ENCODE results near the gene GABARAP.

GABARAP gene

DNA sequence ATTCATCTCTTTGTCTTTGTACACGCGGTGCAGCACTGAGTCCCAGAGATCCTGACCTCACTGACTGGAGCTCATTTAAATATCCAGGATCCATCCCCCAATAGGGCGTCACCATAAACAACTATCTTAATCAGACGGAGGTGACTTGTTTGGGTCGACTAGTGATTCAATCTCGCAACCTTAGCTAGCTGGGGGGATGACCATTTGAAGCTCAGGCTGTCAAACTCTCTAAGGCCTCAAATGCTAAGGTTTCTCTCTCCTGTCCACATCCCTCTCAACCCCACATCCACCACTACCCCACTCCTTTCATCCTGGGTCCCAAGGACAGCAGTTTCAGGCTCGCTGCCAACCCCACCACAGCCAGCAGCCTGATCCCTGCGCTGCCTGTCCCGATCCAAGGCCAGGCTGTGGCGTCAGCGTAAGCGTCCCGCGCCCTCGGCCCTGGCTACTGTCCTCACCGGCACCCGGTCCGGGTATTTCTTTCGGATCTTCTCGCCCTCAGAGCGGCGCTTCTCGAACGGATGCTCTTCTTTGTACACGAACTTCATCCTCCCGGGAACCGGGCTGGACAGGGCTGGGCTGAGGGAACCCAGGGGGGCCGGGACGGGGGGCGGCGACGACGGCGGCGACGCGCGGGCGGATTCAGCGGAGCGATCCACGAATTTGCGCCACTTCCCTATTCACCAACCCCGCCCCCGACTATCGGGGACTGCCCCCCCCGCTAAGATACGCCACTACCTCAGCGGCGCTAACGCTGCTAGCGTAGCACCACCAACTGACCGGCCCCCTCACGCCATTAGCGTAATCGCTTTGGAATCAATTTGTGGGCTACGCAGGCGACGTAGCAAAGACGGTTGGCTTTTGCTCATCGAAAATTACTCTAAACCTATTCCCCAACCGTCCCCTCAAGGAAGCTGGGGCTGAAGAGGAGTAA, at the start of gene GABARAP:
TSS of gene GABARAP (minus strand) at position 667 of the 934 bp plus-strand sequence. CDS start at position 548, 119 bp downstream.
- DNase-seq (ENCODE audit: low read depth in 2 of 3, low spot score in 1 of 3), result peak; percentile 85 to 96 (median 89)

- no peak for DNase-seq (ENCODE audit: low read depth in 2 of 3, low spot score in 1 of 3)
Observed at GRCh38 chr17:7290685-7291084, 48.4 kb upstream of the GABARAP start.

- DNase-seq (ENCODE audit: low read depth in 2 of 3, low spot score in 1 of 3), result no peak
Observed at GRCh38 chr17:7290166-7290565, 47.9 kb upstream of the GABARAP start.

DNA sequence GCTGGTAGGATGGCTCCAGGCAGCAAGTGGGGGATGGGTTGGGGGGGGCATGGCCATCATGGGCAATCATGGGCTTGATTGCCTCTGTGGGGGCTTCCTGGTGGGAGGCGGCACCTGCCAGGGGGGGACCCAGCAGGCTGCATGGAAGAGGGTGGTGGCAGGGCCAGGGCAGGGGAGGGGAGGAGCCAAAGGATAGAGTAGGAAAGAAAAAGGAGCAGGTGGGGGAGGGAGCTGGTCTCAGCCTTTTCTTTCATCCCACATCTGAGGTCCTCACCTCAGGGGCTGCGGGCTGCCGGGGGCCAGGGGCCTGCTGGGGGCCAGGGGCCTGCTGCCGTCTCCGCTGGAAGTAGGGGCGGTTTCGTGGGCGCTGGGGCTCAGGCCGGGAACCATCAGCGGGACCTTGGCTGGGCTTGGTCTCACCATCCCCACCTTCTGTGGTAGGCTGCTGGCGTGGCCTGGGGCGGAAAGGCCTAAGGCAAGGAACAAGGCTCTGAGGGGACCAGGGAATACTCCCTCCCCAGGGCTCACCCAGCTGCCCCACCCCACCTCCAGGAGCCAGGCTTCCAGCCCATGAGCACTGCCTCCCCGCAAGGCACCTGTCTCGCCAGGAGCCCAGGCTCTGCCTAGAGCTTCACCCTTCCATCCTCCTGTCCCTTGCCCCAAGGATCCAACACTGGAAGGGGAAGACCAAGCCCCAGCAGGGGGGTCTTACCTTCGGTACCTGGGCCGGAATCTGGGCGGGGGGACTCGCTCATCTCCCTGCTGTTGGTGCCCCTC, 47.2 kb upstream of the GABARAP start:
- DNase-seq (ENCODE audit: low read depth in 2 of 3, low spot score in 1 of 3), result no peak

DNA sequence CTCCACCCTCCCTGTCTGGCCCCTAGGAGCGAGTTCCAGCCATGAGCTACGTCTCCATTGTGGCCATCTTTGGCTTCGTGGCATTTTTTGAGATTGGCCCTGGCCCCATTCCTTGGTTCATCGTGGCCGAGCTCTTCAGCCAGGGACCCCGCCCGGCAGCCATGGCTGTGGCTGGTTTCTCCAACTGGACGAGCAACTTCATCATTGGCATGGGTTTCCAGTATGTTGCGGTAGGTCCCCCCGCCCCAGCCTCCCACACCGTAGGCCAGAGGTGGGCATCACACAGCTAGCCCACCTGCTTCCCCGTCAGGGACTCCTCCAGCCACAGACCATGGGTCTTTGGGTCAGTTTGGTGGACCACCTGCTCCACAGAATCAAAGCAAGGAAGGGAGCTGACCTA, 43.4 kb upstream of the GABARAP start:
- DNase-seq (ENCODE audit: low read depth in 2 of 3, low spot score in 1 of 3), result no peak

DNA sequence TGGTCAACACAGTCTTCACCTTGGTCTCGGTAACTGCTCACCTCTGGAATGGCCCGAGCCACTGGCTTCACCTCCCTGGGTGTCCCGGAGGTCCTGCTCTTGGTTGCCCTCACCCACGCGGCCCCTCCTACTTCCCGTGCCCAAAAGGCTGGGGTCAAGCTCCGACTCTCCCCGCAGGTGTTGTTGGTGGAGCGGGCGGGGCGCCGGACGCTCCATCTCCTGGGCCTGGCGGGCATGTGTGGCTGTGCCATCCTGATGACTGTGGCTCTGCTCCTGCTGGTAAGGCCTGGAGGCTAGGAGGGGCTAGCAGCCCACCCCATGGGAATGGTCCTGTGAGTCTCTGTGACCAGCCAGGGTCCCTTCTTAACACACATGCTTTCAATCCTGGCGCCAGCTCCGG, 42.7 kb upstream of the GABARAP start:
- DNase-seq (ENCODE audit: low read depth in 2 of 3, low spot score in 1 of 3), result no peak

DNA sequence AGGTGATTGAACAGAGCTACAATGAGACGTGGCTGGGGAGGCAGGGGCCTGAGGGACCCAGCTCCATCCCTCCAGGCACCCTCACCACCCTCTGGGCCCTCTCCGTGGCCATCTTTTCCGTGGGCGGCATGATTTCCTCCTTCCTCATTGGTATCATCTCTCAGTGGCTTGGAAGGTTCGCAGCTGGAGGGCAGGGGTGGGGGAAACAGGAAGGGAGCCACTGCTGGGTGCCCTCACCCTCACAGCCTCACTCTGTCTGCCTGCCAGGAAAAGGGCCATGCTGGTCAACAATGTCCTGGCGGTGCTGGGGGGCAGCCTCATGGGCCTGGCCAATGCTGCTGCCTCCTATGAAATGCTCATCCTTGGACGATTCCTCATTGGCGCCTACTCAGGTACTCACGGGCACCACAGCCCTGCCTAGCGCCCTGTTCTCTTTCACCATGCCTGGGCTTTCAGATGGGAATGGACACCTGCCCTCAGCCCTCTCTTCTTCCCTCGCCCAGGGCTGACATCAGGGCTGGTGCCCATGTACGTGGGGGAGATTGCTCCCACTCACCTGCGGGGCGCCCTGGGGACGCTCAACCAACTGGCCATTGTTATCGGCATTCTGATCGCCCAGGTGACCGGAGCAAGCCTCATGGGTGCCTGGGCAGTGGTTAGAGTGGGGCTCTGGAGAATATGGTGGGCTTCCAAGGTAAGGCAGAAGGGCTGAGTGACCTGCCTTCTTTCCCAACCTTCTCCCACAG, 41.4 kb upstream of the GABARAP start:
- DNase-seq (ENCODE audit: low read depth in 2 of 3, low spot score in 1 of 3), result no peak

DNA sequence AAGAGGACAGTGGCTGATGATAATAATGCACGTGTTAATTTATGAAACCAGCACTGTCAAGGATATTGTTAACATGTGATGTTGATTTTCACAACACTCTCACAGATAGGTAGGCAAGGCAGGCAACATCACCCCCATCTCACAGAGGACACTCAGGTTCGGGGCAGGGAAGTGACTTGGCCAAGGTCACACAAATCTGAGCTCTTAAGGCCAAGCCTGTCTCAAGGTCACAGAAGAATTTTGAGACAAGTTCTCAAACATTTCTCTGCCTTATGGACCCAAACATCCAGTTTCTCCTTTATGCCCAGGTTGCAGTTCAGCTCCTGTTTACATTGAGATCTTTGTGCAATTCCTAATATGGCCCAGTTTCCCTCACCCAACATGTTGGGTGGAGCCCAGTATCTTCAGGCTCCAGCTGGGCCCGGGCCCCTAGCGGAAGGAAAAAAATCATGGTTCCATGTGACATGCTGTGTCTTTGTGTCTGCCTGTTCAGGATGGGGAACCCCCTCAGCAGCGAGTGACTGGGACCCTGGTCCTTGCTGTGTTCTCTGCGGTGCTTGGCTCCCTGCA, 40.6 kb upstream of the GABARAP start:
- DNase-seq (ENCODE audit: low read depth in 2 of 3, low spot score in 1 of 3), result no peak

DNA sequence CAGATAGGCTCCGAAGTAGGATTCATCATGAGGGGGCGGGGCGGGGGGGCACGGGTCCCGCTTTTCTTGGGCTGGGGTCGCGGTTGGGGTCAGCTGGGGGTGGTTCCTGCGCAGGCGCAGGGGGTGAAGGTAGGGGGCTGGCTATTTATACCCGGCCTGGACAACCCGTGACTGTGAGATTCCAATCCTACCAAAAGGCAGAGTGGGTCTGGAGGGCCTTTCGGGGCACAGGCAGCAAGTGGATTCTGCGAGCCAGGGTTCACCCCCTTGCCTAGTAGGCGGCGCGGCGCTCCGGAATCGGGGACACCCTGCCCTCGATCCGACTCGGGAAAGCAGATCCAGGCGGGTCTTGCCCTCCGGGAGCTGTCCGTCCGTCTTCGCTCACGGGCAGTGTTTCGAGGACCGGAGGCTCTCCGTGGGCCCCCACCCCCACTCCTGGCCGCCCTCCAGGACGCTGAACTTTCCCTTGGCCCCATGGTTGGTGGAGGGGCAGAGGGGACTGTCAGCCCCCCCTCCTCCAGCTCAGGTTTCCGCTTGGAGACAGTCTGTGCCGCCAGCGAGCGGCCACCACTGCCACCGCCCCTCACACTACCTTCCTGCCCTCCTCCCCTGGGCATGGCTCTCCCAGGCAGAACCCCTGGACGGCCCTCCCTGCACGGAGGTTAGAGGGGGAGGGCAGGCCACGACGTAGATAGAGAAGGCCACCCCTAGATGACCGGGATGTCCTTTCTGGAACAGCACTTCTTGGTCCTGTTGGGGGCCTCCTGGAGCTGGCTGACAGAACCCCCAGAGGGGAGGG, 39.9 kb upstream of the GABARAP start:
- no peak for DNase-seq (ENCODE audit: low read depth in 2 of 3, low spot score in 1 of 3)

GRCh38 chr17:7281074-7281952, 39.1 kb upstream of the GABARAP start, which contains the start of gene SLC2A4:
Gene SLC2A4 (plus strand): TSS chr17:7281718. CDS start chr17:7281935, 217 bp downstream.
- DNase-seq (ENCODE audit: low read depth in 2 of 3, low spot score in 1 of 3), result peak; percentile 86 to 92 (median 87)

GRCh38 chr17:7280519-7281073, 38.3 kb upstream of the GABARAP start:
- peak; percentile 77 to 86 (median 78) for DNase-seq (ENCODE audit: low read depth in 2 of 3, low spot score in 1 of 3)

DNA sequence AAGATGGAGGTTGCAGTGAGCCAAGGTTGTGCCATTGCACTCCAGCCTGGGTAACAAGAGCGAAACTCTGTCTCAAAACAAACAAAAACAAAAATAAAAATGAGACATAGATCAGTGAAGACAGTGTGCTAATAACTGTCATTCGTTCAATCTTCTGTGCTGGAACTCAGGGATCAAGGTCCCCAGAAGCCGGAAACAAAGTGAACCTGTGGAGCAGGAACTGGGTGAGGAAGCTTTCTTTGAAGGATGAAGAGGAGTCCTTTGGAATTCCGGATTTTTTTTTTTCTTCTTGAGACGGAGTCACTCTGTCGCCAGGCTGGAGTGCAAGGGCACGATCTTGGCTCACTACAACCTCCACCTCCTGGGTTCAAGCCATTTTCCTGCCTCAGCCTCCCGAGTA, 37.2 kb upstream of the GABARAP start:
- DNase-seq (ENCODE audit: low read depth in 2 of 3, low spot score in 1 of 3), result no peak

GRCh38 chr17:7266784-7267183, 24.5 kb upstream of the GABARAP start:
- DNase-seq (ENCODE audit: low read depth in 2 of 3, low spot score in 1 of 3), result no peak

DNA sequence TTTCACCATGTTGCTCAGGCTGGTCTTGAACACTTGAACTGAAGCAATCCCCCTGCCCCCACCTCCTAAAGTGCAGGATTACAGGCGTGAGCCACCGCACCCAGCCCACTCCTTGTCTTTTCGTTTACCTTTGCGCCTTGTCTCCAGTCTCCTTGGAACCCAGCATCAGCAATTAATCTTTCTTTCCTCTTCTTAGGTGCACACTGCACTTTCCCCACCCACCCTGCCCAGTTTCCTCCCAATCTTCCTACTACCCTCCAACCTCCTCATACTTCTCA, 21.5 kb upstream of the GABARAP start:
- no peak for DNase-seq (ENCODE audit: low read depth in 2 of 3, low spot score in 1 of 3)

GRCh38 chr17:7262935-7263800, 20.9 kb upstream of the GABARAP start:
- DNase-seq (ENCODE audit: low read depth in 2 of 3, low spot score in 1 of 3), result no peak

DNA sequence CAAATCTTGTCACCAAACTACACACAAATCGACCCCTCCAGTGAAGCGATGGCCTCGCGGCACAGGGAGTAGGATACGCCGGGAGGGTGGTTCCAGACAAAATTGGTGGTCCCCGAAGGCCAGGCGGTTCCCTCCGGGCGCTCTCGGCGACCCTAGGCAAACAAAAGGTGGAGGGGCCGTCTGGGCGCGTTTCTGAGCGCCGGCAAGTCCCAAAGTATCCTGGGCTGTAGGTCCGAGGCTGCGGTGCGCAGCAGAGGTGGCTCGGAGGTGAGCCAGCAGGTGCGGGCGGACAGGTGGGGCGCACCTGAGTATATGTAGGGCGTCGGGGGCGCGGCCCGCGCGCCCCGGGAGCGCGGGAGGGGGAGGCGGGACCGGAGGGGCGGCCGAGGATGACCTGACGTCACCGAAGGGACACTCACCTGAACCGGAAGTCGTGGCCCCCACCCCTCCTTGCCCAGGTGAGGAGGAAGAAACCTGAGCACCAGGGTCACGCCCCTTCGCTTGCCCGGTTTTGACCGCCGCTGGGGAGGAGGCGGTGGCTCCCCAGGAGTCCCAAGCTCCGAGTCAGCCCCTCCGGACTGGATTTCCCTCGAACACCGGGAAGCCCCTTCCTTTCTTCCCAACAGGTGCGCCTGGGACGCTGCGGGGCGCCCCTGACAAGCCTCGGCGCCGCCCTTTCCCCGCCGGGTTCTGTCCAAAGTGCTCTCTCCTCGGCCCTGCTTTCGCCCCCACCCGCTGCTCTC, 20.1 kb upstream of the GABARAP start, which contains the start of gene CLDN7:
TSS of gene CLDN7 (minus strand) at position 287 of the 743 bp plus-strand sequence. CDS start 435 bp downstream, outside the sequence.
- DNase-seq (ENCODE audit: low read depth in 2 of 3, low spot score in 1 of 3), result no peak
